Vagina (tissue), 2 donors: ENCODE results near the gene ALK.

Experiments
- POLR2A ChIP-seq, 2 donors: fragments of 450-650 bp; IDR thresholded peaks; one replicate each; pipeline ENCODE4 v1.6.1; 2017; ENCODE audit warnings: antibody characterized with exemption in 2 of 2, mild to moderate bottlenecking in 2 of 2, moderate library complexity in 2 of 2
- TF ChIP-seq, protein P1 (sequence below), 3 experiments: fragments of 450-650 bp in 2 of 3; fragments of 200-600 bp in 1 of 3; sonication (generic) in 1 of 3; IDR thresholded peaks; one replicate each; pipeline ENCODE4 v1.5.1; 2017 to 2019; ENCODE audit warnings: antibody characterized with exemption in 3 of 3, mild to moderate bottlenecking in 2 of 3, moderate library complexity in 2 of 3

DNA sequence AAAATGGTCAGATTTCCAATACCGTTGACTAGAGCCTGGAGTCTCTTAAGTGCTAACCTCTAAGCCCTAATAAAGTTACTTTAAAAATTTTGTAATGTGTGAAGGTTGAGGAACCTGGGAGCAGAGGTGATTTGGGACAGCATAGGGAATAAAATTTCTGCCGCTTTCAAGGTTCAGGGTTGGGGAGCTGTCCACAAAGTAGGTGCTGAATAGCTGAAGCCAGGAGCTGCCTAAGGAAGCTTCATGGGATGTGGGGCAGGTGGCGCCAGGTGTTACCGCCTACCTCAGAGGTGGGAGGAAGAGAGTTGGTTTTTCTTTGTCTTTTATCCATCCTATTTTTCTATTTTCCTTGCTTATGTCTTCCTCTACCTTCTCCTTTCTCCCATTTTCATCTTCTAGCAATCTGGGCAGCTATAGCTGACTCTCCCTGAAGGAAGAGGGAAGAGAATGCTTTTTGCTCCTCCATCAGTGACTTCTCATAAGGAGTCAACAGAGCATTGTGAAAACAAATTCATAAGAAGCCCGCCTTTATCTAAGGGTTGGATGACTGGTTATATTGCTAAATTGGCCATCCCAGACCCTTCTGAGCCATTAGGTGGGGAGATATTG is 627.5 kb downstream of the ALK start:
- no peak for TF ChIP-seq POLR2A (IDR thresholded peaks at IDR 0.05)
- TF ChIP-seq, protein P1, sequence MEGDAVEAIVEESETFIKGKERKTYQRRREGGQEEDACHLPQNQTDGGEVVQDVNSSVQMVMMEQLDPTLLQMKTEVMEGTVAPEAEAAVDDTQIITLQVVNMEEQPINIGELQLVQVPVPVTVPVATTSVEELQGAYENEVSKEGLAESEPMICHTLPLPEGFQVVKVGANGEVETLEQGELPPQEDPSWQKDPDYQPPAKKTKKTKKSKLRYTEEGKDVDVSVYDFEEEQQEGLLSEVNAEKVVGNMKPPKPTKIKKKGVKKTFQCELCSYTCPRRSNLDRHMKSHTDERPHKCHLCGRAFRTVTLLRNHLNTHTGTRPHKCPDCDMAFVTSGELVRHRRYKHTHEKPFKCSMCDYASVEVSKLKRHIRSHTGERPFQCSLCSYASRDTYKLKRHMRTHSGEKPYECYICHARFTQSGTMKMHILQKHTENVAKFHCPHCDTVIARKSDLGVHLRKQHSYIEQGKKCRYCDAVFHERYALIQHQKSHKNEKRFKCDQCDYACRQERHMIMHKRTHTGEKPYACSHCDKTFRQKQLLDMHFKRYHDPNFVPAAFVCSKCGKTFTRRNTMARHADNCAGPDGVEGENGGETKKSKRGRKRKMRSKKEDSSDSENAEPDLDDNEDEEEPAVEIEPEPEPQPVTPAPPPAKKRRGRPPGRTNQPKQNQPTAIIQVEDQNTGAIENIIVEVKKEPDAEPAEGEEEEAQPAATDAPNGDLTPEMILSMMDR (IDR thresholded peaks at IDR 0.05): no peak
